HEK293 (cell line): ENCODE data around the gene PER1.
A peak's percentile ranks its signal among the peaks of the same experiment; 100 is the strongest.

Source experiments
- CTCF ChIA-PET: fragments of 350-600 bp; formaldehyde crosslinking; extraction: SDS; loops from one replicate; lab custom pipeline; 2021; ENCODE audit warnings: antibody characterized with exemption; lab: Yijun Ruan, JAX
- POLR2A ChIA-PET: fragments of 300-600 bp; formaldehyde crosslinking; extraction: SDS; loops from one replicate; lab custom pipeline; 2020; ENCODE audit warnings: antibody characterized with exemption, inconsistent platforms; lab: Yijun Ruan, JAX
- H3K27ac ChIP-seq: fragments of 200-500 bp; sonication (Bioruptor generic); 2 replicates; pipeline ENCODE4 v1.5.1; 2014; ENCODE audit warnings: low read depth, low read length, control low read depth, inconsistent platforms; ENCODE audit errors: extremely low read depth
- H3K36me3 ChIP-seq, 2 experiments: fragments of 200-500 bp in 1 of 2; sonication (Bioruptor generic) in 1 of 2; 1 replicate in 1 of 2; 2 replicates in 1 of 2; pipeline ENCODE4 v1.5.1; 2014 to 2017; ENCODE audit warnings: inconsistent platforms in 2 of 2, low read length in 2 of 2; ENCODE audit not compliant: control insufficient read depth in 2 of 2, insufficient read depth in 1 of 2
- H3K4me1 ChIP-seq: fragments of 200-500 bp; sonication (Bioruptor generic); 2 replicates; pipeline ENCODE4 v1.5.1; 2014; ENCODE audit warnings: mild to moderate bottlenecking, low read length, inconsistent platforms; ENCODE audit not compliant: control insufficient read depth, insufficient read depth
- H3K4me3 ChIP-seq: 2 replicates; pipeline ENCODE4 v1.5.1; 2011; ENCODE audit warnings: low read depth, mild to moderate bottlenecking, control low read depth, low read length, moderate library complexity
- H3K9me3 ChIP-seq: fragments of 200-500 bp; sonication (Bioruptor generic); 2 replicates; pipeline ENCODE4 v1.5.1; 2014; ENCODE audit warnings: low read depth, low read length, inconsistent platforms; ENCODE audit not compliant: control insufficient read depth, insufficient read depth
- YY1 ChIP-seq: fragments of 450-650 bp; formaldehyde crosslinking; IDR thresholded peaks from 2 replicates; pipeline ENCODE4 v1.5.1; 2018; ENCODE audit warnings: missing biosample characterization, missing genetic modification characterization
- ZBTB8A ChIP-seq: fragments of 450-650 bp; formaldehyde crosslinking; IDR thresholded peaks from 2 replicates; pipeline ENCODE4 v1.5.1; 2016; ENCODE audit warnings: missing biosample characterization, missing genetic modification characterization
- ZEB2 ChIP-seq: fragments of 450-650 bp; formaldehyde crosslinking; IDR thresholded peaks from 2 replicates; pipeline ENCODE4 v1.5.1; 2016; ENCODE audit warnings: missing biosample characterization, missing genetic modification characterization
- ZFP69B ChIP-seq: fragments of 450-650 bp; formaldehyde crosslinking; IDR thresholded peaks from 2 replicates; pipeline ENCODE4 v1.5.1; 2016; ENCODE audit warnings: missing biosample characterization, missing genetic modification characterization
- ZNF248 ChIP-seq: fragments of 450-650 bp; formaldehyde crosslinking; IDR thresholded peaks from 2 replicates; pipeline ENCODE4 v1.5.1; 2017; ENCODE audit warnings: missing biosample characterization, missing genetic modification characterization
- ZNF274 ChIP-seq, 2 experiments: fragments of 200-500 bp in 1 of 2; fragments of 450-650 bp in 1 of 2; sonication (Bioruptor generic) in 1 of 2; formaldehyde crosslinking in 1 of 2; IDR thresholded peaks; 2 replicates each; pipeline versions ENCODE4 v1.5.1 to v1.6.1; 2014 to 2016; ENCODE audit warnings: borderline replicate concordance in 1 of 2, inconsistent platforms in 1 of 2, low read length in 1 of 2, missing biosample characterization in 1 of 2, missing genetic modification characterization in 1 of 2
- ZNF600 ChIP-seq: fragments of 450-650 bp; formaldehyde crosslinking; IDR thresholded peaks from 2 replicates; pipeline ENCODE4 v1.5.1; 2016; ENCODE audit warnings: missing biosample characterization, missing genetic modification characterization
- ZNF623 ChIP-seq: fragments of 450-650 bp; formaldehyde crosslinking; IDR thresholded peaks from 2 replicates; pipeline ENCODE4 v1.5.1; 2016; ENCODE audit warnings: missing biosample characterization, missing genetic modification characterization
- TF ChIP-seq, protein P1 (sequence below): fragments of 450-650 bp; formaldehyde crosslinking; IDR thresholded peaks from 2 replicates; pipeline ENCODE4 v1.5.1; 2017; ENCODE audit warnings: missing biosample characterization, missing genetic modification characterization
- TF ChIP-seq, protein P2 (sequence below): fragments of 450-650 bp; formaldehyde crosslinking; IDR thresholded peaks from 2 replicates; pipeline ENCODE4 v1.5.1; 2017; ENCODE audit warnings: missing biosample characterization, missing genetic modification characterization
- TF ChIP-seq, protein P3 (sequence below): fragments of 450-650 bp; formaldehyde crosslinking; IDR thresholded peaks from 2 replicates; pipeline ENCODE4 v1.5.1; 2016; ENCODE audit warnings: missing biosample characterization, missing genetic modification characterization, low read depth

PER1 gene

DNA sequence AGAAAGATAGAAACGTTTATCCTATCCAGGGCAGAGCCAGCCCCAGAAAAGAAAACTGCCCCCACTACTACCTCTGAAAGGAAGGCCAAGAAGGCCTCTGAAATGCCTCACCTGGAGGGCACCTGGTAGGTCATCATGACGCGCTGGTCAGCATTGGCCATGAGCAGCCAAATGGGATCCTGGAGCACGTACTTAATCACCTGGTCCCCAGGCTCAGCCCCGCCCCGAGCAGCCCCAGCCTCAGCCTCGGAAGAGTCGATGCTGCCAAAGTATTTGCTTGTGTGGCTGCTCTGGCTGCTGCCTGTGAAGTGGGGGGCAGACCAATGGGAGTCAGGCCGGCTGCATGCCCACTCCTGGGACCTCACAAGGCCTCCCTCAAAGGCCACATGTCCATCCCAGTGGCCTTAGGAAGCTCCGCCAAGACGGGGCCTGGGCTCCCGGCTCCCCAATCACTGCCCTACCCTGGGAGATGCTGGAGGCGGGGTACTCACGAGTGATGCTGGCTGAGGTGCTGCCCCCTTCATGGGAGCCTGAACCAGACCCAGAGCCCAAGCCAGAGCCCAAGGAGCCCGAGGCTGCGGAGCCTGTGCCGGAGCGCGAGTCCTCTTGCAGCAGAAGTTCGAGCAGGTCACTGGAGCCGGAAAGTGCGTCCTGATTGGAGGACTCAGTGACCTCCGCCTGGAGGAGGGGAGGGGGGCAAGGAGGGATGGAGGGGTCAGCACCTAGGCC is 9.9 kb downstream of the PER1 start:
- H3K4me1 ChIP-seq = 0 out of 2 replicates have a peak, but pooled peaks cover 4% of the 10 kb centered on the region
- H3K9me3 ChIP-seq = no peaks in the 10 kb centered on the region
- H3K27ac ChIP-seq = no peak overlapping the region
- POLR2A ChIA-PET = interaction anchor here (0.6 kb wide), 1 partner anchor 132 kb away, joined by 5 read pairs; no protein-coding TSS in a partner anchor
- no peak overlapping the region for H3K4me3 ChIP-seq
- CTCF ChIA-PET = interaction anchor here (0.6 to 7.1 kb wide), 3 partner anchors 16 to 265 kb away, joined by 3 to 91 read pairs (median 6); no protein-coding TSS in a partner anchor
- H3K36me3 ChIP-seq = peaks cover 0 to 64% of the 10 kb centered on the region in 2 experiments; a peak in 1 of 3 replicates
- TF ChIP-seq YY1 = no peak
- TF ChIP-seq, protein P1, sequence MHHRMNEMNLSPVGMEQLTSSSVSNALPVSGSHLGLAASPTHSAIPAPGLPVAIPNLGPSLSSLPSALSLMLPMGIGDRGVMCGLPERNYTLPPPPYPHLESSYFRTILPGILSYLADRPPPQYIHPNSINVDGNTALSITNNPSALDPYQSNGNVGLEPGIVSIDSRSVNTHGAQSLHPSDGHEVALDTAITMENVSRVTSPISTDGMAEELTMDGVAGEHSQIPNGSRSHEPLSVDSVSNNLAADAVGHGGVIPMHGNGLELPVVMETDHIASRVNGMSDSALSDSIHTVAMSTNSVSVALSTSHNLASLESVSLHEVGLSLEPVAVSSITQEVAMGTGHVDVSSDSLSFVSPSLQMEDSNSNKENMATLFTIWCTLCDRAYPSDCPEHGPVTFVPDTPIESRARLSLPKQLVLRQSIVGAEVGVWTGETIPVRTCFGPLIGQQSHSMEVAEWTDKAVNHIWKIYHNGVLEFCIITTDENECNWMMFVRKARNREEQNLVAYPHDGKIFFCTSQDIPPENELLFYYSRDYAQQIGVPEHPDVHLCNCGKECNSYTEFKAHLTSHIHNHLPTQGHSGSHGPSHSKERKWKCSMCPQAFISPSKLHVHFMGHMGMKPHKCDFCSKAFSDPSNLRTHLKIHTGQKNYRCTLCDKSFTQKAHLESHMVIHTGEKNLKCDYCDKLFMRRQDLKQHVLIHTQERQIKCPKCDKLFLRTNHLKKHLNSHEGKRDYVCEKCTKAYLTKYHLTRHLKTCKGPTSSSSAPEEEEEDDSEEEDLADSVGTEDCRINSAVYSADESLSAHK (tag by site-specific recombination) = no peak
- TF ChIP-seq, protein P2, sequence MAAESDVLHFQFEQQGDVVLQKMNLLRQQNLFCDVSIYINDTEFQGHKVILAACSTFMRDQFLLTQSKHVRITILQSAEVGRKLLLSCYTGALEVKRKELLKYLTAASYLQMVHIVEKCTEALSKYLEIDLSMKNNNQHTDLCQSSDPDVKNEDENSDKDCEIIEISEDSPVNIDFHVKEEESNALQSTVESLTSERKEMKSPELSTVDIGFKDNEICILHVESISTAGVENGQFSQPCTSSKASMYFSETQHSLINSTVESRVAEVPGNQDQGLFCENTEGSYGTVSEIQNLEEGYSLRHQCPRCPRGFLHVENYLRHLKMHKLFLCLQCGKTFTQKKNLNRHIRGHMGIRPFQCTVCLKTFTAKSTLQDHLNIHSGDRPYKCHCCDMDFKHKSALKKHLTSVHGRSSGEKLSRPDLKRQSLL (tag by site-specific recombination) = 0 out of 2 replicates have a peak, but pooled peaks have one; percentile 30
- TF ChIP-seq ZFP69B (tag by site-specific recombination) = no peak
- no peak for TF ChIP-seq ZNF274 (IDR thresholded peaks at IDR 0.05; ENCODE audit: low read length)
- no peak for TF ChIP-seq ZNF274 (tag by site-specific recombination; IDR thresholded peaks at IDR 0.05; ENCODE audit: borderline replicate concordance)
- TF ChIP-seq ZNF248 = no peak

DNA sequence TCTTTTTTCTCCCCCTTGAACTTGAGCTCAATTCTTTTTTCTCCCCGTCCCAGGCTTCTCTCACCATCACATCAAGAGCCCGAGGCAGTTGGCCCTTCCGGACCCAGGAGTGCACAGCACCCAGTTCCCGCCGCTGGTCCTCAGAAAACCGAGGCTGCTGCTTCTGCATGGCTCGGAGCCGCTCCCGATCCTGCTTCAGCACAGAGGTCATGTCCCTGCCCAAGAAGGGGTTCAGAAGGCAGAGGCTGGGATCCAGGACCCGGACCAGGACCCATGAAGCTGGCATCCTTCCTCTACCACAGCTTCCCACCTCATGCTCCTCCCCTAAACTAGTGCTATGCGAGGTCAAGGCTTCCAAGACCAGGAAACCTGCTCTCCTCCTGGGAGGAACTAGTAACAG is 10.5 kb downstream of the PER1 start:
- H3K27ac ChIP-seq = no peak overlapping the region
- H3K9me3 ChIP-seq = no peaks in the 10 kb centered on the region
- CTCF ChIA-PET = interaction anchor here (0.6 to 7.1 kb wide), 3 partner anchors 16 to 211 kb away, joined by 6 to 91 read pairs (median 19); no protein-coding TSS in a partner anchor
- H3K4me3 ChIP-seq = no peak overlapping the region
- peaks cover 0 to 58% of the 10 kb centered on the region in 2 experiments; a peak in 1 of 3 replicates for H3K36me3 ChIP-seq
- POLR2A ChIA-PET = interaction anchor here (0.6 to 4.5 kb wide), 2 partner anchors 16 to 131 kb away, joined by 5 to 31 read pairs; no protein-coding TSS in a partner anchor
- TF ChIP-seq ZBTB8A (tag by site-specific recombination) = no peak
- no peak for TF ChIP-seq ZEB2 (tag by site-specific recombination)
- no peak for TF ChIP-seq ZNF623 (tag by site-specific recombination)
- 0 out of 2 replicates have a peak, but pooled peaks cover 4% of the 10 kb centered on the region for H3K4me1 ChIP-seq

DNA sequence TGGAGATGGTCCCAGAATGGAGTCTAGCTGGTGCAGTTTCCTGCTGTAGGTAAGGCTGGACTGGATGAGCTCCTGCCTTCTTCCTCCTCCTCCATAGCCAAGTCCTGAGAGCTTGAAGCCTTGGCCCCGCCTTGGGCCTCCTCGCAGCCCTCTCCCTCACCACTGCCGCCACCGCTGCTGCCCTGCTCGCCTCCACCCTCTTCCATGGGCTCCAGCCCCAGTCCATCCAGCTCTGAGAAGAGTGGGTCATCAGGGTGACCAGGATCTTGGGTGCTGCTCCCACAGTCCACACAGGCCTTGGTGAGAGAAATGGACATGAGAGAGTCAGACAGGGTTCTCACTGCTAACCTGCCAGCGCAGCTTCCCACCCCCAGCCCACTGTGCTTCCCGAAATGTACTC is 11.2 kb downstream of the PER1 start:
- Histone ChIP-seq H3K4me1 (0 out of 2 replicates have a peak, but pooled peaks cover 4% of the 10 kb centered on the region), H3K4me3 (no peak overlapping the region), H3K27ac (no peak overlapping the region), H3K36me3 (peaks cover 0 to 51% of the 10 kb centered on the region in 2 experiments; a peak in 1 of 3 replicates), H3K9me3 (no peaks in the 10 kb centered on the region)
- ChIA-PET POLR2A (interaction anchor here (1.0 to 4.5 kb wide), 5 partner anchors 17 to 148 kb away, joined by 4 to 31 read pairs (median 9); partner anchors contain the start of genes AURKB, HES7 and RANGRF), CTCF (interaction anchor here (0.6 to 7.1 kb wide), 7 partner anchors 9 to 765 kb away, joined by 3 to 91 read pairs (median 4); partner anchors contain the start of gene PER1)
- 0 out of 2 replicates have a peak, but pooled peaks have one; percentile 27 for TF ChIP-seq ZNF600 (tag by site-specific recombination)
- TF ChIP-seq, protein P3, sequence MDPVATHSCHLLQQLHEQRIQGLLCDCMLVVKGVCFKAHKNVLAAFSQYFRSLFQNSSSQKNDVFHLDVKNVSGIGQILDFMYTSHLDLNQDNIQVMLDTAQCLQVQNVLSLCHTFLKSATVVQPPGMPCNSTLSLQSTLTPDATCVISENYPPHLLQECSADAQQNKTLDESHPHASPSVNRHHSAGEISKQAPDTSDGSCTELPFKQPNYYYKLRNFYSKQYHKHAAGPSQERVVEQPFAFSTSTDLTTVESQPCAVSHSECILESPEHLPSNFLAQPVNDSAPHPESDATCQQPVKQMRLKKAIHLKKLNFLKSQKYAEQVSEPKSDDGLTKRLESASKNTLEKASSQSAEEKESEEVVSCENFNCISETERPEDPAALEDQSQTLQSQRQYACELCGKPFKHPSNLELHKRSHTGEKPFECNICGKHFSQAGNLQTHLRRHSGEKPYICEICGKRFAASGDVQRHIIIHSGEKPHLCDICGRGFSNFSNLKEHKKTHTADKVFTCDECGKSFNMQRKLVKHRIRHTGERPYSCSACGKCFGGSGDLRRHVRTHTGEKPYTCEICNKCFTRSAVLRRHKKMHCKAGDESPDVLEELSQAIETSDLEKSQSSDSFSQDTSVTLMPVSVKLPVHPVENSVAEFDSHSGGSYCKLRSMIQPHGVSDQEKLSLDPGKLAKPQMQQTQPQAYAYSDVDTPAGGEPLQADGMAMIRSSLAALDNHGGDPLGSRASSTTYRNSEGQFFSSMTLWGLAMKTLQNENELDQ (tag by site-specific recombination) = no peak
